ENCODE results near the gene NUTM2B.
"Not testable (repeated sequence)": the region's sequence is repeated elsewhere in the genome, so short reads cannot be mapped to it uniquely, and the experiment has no call there.

NUTM2B gene

GRCh38 chr10:79744844-79745243, 41.8 kb downstream of the NUTM2B start:
- peak; percentile 56 for DNase-seq

- DNase-seq: peak; percentile 13
Measured at GRCh38 chr10:79748510-79748909, 45.5 kb downstream of the NUTM2B start.

- DNase-seq: not testable (repeated sequence)
Measured at GRCh38 chr10:79753601-79754000, 50.6 kb downstream of the NUTM2B start.

GRCh38 chr10:79758297-79758993, 55.4 kb downstream of the NUTM2B start:
- not testable (repeated sequence) for DNase-seq
